Kidney epithelial cell (primary cell): ENCODE results near the gene TMEM253. TPM values are rescaled to one million over a fixed set of nuclear protein-coding genes. Genes with fewer than 3 reads are reported as not detected.

Source experiments
- DNase-seq: peaks from one replicate; pipeline ENCODE4 v3.0.0-alpha.2; 2010; ENCODE audit warnings: low read depth
- H3K27me3 ChIP-seq: 2 replicates; pipeline ENCODE4 v1.6.0; 2011; ENCODE audit warnings: low read length; ENCODE audit not compliant: control insufficient read depth, insufficient read depth
- H3K36me3 ChIP-seq: 2 replicates; pipeline ENCODE4 v1.5.1; 2011; ENCODE audit warnings: low read length; ENCODE audit not compliant: control insufficient read depth, insufficient read depth
- H3K4me3 ChIP-seq: 2 replicates; pipeline ENCODE4 v1.5.1; 2011; ENCODE audit warnings: low read depth, mild to moderate bottlenecking, control low read depth, low read length
- CTCF ChIP-seq: IDR thresholded peaks from 2 replicates; pipeline ENCODE4 v1.5.1; 2011; ENCODE audit warnings: mild to moderate bottlenecking, moderate library complexity, low read length, control low read depth, inconsistent platforms; ENCODE audit not compliant: insufficient read depth, poor library complexity, severe bottlenecking
- total RNA-seq: library from RNA; depleted of rRNA; stranded (reverse); fragments of >200 nt; gene quantifications from 2 replicates; pipeline ENCODE4 v1.2.3, GENCODE V29; 2015

TMEM253 gene
- total RNA-seq, 1 donor from 2014 or later = not detected

GRCh38 chr14:21086908-21087293 lies 14.0 kb upstream of the TMEM253 start:
- no peak overlapping the region for H3K4me3 ChIP-seq
- no peak for DNase-seq
- TF ChIP-seq CTCF = no peak
- no peaks in the 10 kb centered on the region for H3K27me3 ChIP-seq
- H3K36me3 ChIP-seq = peaks cover 1% of the 10 kb centered on the region

GRCh38 chr14:21087294-21088091 lies 13.4 kb upstream of the TMEM253 start:
- no peak overlapping the region for H3K4me3 ChIP-seq
- no peak for TF ChIP-seq CTCF
- peaks cover 1% of the 10 kb centered on the region for H3K36me3 ChIP-seq
- H3K27me3 ChIP-seq = no peaks in the 10 kb centered on the region
- no peak for DNase-seq

- TF ChIP-seq CTCF = no peak
- H3K27me3 ChIP-seq = no peaks in the 10 kb centered on the region
- H3K4me3 ChIP-seq = no peak overlapping the region
- no peak for DNase-seq
- no peaks in the 10 kb centered on the region for H3K36me3 ChIP-seq
Measured at GRCh38 chr14:21088687-21089086, 12.2 kb upstream of the TMEM253 start.

- TF ChIP-seq CTCF = no peak
- no peak for DNase-seq
- no peaks in the 10 kb centered on the region for H3K36me3 ChIP-seq
- no peak overlapping the region for H3K4me3 ChIP-seq
- no peaks in the 10 kb centered on the region for H3K27me3 ChIP-seq
Measured at GRCh38 chr14:21089271-21089670, 11.6 kb upstream of the TMEM253 start.

- DNase-seq = no peak
- TF ChIP-seq CTCF = no peak
- Histone ChIP-seq H3K4me3 (no peak overlapping the region), H3K36me3 (no peaks in the 10 kb centered on the region), H3K27me3 (no peaks in the 10 kb centered on the region)
Measured at GRCh38 chr14:21089877-21090193, 11.0 kb upstream of the TMEM253 start.
